NOMO-1 (cell line): ENCODE results near the gene AP1S3.
"Not testable (repeated sequence)": the region's sequence is repeated elsewhere in the genome, so short reads cannot be mapped to it uniquely, and the experiment has no call there.

Experiments
- DNase-seq, 2 experiments: peaks; one replicate each; lab custom pipeline; 2025; ENCODE audit not compliant: unreplicated experiment in 2 of 2; lab: John Stamatoyannopoulos, UW

The AP1S3 gene

GRCh38 chr2:223854741-223855140 is 17.4 kb upstream of the AP1S3 start:
- DNase-seq = no peak

- DNase-seq = no peak
Measured at GRCh38 chr2:223853425-223853837, 16.0 kb upstream of the AP1S3 start.

GRCh38 chr2:223852281-223852795 is 15.0 kb upstream of the AP1S3 start:
- DNase-seq = no peak

- DNase-seq = no peak
Measured at GRCh38 chr2:223847410-223847809, 10.0 kb upstream of the AP1S3 start.

- DNase-seq = no peak
Measured at GRCh38 chr2:223846515-223846914, 9.1 kb upstream of the AP1S3 start.

GRCh38 chr2:223841436-223842190 is 4.2 kb upstream of the AP1S3 start:
- DNase-seq = peak; percentile 14 to 82

- peak; percentile 75 to 92 for DNase-seq
Measured at GRCh38 chr2:223835701-223836532, 1.5 kb downstream of the AP1S3 start.

- DNase-seq = no peak
Measured at GRCh38 chr2:223834431-223834830, 3.0 kb downstream of the AP1S3 start.

GRCh38 chr2:223832241-223832903 is 5.0 kb downstream of the AP1S3 start:
- DNase-seq = no peak

GRCh38 chr2:223829128-223829527 is 8.3 kb downstream of the AP1S3 start:
- no peak for DNase-seq

GRCh38 chr2:223828314-223828713 is 9.1 kb downstream of the AP1S3 start:
- DNase-seq = no peak

- no peak for DNase-seq
Measured at GRCh38 chr2:223826995-223827394, 10.4 kb downstream of the AP1S3 start.

- no peak for DNase-seq
Measured at GRCh38 chr2:223824301-223824700, 13.1 kb downstream of the AP1S3 start.

- DNase-seq = no peak
Measured at GRCh38 chr2:223822818-223823217, 14.6 kb downstream of the AP1S3 start.

- no peak for DNase-seq
Measured at GRCh38 chr2:223820549-223820948, 16.8 kb downstream of the AP1S3 start.

GRCh38 chr2:223819891-223820290 is 17.5 kb downstream of the AP1S3 start:
- DNase-seq = no peak

GRCh38 chr2:223815884-223816570 is 21.4 kb downstream of the AP1S3 start:
- no peak for DNase-seq

GRCh38 chr2:223815186-223815883 is 22.0 kb downstream of the AP1S3 start:
- no peak for DNase-seq

GRCh38 chr2:223814764-223815163 is 22.6 kb downstream of the AP1S3 start:
- DNase-seq = not testable (repeated sequence)

- DNase-seq = no peak
Measured at GRCh38 chr2:223813329-223813728, 24.1 kb downstream of the AP1S3 start.
